ENCODE results near the gene RBP3. TPM values are rescaled to one million over a fixed set of nuclear protein-coding genes. Genes with fewer than 3 reads are reported as not detected.

RBP3 gene
- total RNA-seq, 1 donor from 2014 or later, result not detected

- intact Hi-C loops (cut with DNase I), result no loop called here
- ATAC-seq, result no peak
- DNase-seq (ENCODE audit: missing footprints), result no peak
These were observed 16.2 kb upstream of the RBP3 start for GRCh38 chr10:47331954-47332353.

GRCh38 chr10:47332371-47332770 lies 15.8 kb upstream of the RBP3 start:
- DNase-seq (ENCODE audit: missing footprints), result no peak
- intact Hi-C loops (cut with DNase I), result no loop called here
- ATAC-seq, result no peak

GRCh38 chr10:47332946-47333345 lies 15.2 kb upstream of the RBP3 start:
- no peak for ATAC-seq
- DNase-seq (ENCODE audit: missing footprints), result no peak
- intact Hi-C loops (cut with DNase I), result no loop called here

DNA sequence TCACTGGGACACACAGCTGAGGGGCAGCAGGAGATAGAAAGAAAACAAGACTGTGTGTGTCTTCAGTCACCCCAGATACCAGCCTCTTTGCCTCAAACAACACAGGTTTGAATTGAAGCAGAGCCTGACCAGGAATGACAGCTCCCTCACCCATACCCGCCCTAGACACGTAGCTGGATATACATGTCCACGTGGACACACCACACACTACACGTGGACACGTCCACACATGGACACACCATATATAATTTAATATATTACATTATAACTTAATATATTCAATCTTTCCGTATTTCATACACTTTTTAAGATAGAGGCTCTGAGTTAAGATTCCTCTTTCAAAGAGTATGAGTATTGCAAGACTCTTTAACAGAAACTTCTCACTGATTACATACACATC lies 14.6 kb upstream of the RBP3 start:
- DNase-seq (ENCODE audit: missing footprints) (no peak), ATAC-seq (no peak)
- intact Hi-C loops (cut with DNase I), result no loop called here

- intact Hi-C loops (cut with DNase I), result no loop called here
These were observed 13.5 kb upstream of the RBP3 start for GRCh38 chr10:47334466-47335295.

GRCh38 chr10:47335906-47336305 lies 12.3 kb upstream of the RBP3 start:
- no peak for ATAC-seq
- DNase-seq (ENCODE audit: missing footprints), result no peak
- intact Hi-C loops (cut with DNase I), result no loop called here

More at GRCh38 chr10:47334466-47335295, 13.5 kb upstream of the RBP3 start:
- ATAC-seq (no peak), DNase-seq (ENCODE audit: missing footprints) (no peak)

DNA sequence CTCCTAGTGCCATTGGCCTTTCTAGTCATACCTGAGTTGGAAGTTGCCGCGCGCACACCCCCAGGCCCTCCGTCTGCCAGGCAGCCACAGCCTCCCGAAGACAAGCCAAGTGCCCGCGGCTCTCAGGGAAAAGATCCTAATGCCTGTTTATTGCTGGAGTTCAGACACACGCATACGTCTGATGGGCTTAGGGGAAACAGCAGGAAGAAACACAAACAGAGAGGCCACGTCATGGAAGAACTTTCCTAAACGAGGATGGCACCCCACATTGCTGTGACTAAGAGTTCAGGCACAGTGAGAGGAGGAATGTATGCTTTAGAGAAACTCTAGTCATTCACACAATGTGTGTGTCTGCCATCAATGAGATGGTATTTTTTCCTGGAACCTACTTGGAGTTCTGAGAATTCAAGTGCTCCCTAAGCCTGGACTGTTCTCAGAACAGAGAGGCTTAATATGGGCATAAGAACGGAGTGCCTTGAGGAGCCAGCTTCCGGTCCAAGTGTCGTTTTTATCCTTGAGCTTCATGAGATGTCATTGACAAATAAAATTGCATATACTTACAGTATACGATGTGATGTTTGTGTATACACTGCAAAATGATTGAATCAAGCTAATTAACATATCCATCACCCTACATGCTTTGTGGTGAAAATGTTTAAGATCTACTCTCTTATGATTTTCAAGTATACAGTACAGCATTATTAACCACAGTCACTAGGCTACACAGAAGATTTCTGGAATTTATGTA lies 11.6 kb upstream of the RBP3 start:
- intact Hi-C loops (cut with DNase I), result no loop called here
- DNase-seq (ENCODE audit: missing footprints), result no peak
- no peak for ATAC-seq

DNA sequence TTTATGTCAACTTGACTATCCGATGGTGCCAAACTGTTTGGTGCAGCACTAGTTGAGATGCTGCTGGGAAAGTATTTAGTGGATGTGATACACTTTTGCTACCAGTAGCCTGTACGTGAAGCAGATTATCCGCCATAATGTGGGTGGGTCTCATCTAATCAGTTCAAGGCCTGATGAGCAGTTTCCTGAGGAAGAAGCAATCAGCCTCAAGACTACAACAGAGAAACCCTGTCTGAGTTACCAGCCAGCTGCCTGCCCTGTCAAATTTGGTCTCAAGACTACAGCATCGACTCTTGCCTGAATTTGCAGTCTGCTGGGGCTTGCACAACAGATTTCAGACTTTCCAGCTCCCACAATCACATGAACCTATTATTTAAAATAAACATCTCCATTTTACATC lies 10.9 kb upstream of the RBP3 start:
- no peak for DNase-seq (ENCODE audit: missing footprints)
- intact Hi-C loops (cut with DNase I), result no loop called here
- ATAC-seq, result no peak

DNA sequence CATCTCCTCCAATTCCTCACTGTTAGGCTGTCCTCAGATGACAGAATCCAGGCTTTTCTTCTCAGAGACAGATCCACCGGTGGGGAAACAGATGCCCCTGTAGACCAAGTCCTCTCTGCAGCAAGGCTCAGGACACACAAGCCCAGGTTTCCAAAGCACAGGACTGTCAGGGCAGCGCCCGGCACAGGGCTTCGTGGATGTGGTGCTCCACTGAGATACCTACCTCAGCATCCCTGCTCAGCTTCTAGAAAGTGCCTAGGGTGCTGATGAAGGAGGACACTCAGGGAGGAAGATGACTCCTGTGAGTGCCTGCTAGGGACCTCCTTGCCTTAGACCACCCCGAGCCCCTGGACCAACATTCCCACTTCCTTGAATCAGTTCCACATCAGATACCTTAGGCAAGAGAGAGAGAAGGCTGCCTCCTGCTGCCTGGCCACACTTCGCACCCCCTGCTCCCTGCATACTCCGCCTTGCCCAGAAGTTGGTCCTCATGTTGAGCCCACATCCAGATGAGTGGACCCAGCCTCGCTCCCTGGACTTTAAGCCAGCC lies 8.9 kb upstream of the RBP3 start:
- intact Hi-C loops (cut with DNase I), result no loop called here
- no peak for ATAC-seq
- no peak for DNase-seq (ENCODE audit: missing footprints)

DNA sequence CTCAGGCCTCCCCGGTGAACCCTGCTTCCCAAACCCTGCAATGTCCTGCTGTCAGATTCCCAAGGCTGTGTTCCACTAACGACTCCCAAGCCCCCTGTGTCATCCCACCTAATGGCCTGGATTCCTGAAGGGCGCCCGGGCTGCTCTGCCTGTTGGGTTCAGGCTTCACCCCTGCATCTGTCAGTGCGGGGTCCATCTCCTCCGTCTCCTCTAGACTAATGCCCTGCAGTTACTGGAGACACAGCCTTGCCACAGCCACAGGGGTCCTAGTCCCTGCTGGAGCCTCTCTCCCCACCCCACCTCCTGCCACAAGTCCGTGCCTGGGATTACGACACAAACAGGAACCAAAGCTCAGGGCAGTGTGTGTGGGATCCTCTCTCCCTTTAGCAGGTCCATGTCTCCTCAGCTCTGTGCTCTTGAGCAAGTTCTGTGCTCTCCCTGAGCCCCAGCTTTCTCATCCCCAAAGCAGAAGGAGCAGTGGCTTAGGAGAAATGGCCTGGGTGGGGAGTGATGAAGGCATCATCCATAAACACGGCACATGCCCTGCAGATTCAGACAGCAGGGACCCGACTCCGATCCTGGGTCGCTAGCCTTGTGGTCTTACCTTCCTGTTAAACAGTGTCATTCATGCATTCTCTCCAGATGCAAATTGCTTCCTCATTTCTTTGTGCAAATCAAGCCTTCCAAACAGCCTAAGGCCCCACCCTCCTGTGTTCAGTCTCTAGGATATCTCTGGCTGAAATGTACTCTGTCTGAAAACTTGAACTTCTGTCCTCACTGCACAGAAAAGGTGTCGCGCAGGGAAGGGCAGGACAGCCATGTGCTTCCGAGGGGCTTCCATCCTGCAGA lies 8.2 kb upstream of the RBP3 start:
- intact Hi-C loops (cut with DNase I), result no loop called here
- ATAC-seq (no peak), DNase-seq (ENCODE audit: missing footprints) (peak; percentile 41)

- DNase-seq (ENCODE audit: missing footprints) (no peak), ATAC-seq (peak; percentile 42)
- intact Hi-C loops (cut with DNase I), result no loop called here
These were observed 7.5 kb upstream of the RBP3 start for GRCh38 chr10:47340608-47341170.

GRCh38 chr10:47344996-47345870 lies 2.9 kb upstream of the RBP3 start:
- DNase-seq (ENCODE audit: missing footprints) (no peak), ATAC-seq (no peak)
- intact Hi-C loops (cut with DNase I), result no loop called here

DNA sequence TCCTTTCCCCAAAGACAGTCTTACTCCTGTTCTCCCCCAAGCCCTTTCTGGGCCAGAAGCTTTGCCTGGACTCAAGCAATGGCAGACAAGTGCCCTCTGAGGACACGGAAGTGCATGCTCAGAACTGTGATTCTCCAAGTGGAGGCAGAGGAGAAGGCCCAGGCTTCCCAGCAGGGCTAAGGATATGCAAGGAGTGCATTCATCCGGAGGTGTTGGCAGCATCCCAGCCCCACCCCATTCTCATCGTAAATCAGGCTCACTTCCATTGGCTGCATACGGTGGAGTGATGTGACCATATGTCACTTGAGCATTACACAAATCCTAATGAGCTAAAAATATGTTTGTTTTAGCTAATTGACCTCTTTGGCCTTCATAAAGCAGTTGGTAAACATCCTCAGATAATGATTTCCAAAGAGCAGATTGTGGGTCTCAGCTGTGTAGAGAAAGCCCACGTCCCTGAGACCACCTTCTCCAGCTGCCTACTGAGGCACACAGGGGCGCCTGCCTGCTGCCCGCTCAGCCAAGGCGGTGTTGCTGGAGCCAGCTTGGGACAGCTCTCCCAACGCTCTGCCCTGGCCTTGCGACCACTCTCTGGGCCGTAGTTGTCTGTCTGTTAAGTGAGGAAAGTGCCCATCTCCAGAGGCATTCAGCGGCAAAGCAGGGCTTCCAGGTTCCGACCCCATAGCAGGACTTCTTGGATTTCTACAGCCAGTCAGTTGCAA lies 1.4 kb upstream of the RBP3 start:
- DNase-seq (ENCODE audit: missing footprints), result no peak
- intact Hi-C loops (cut with DNase I), result no loop called here
- no peak for ATAC-seq

GRCh38 chr10:47347303-47347675 lies 874 bp upstream of the RBP3 start:
- ATAC-seq (no peak), DNase-seq (ENCODE audit: missing footprints) (no peak)
- intact Hi-C loops (cut with DNase I), result no loop called here

GRCh38 chr10:47348661-47349470 lies 703 bp downstream of the RBP3 start:
- ATAC-seq (no peak), DNase-seq (ENCODE audit: missing footprints) (no peak)
- intact Hi-C loops (cut with DNase I), result no loop called here

GRCh38 chr10:47349516-47349915 lies 1.4 kb downstream of the RBP3 start:
- DNase-seq (ENCODE audit: missing footprints), result no peak
- intact Hi-C loops (cut with DNase I), result no loop called here
- no peak for ATAC-seq
